Activated T-cell treated with anti-CD3 and anti-CD28 coated beads, Interleukin-2, amount 50 U/mL, for 4 hours (primary cell): ENCODE data around the gene MAD1L1. TPM values are rescaled to one million over a fixed set of nuclear protein-coding genes. Genes with fewer than 3 reads are reported as not detected.
A peak's percentile ranks its signal among the peaks of the same experiment; 100 is the strongest.

Experiments
- ATAC-seq, 2 donors: fragments of 200-7000 bp; cut with Tn5 transposase; one replicate each; pipeline ENCODE4 v1.10.0; 2021
- DNase-seq: peaks from one replicate; pipeline ENCODE4 v3.0.0-alpha.2; 2020
- H3K27me3 Mint-ChIP-seq: one replicate; pipeline ENCODE4 v1.8.0; 2021; ENCODE audit warnings: low read depth, mixed read lengths
- H3K36me3 Mint-ChIP-seq: one replicate; pipeline ENCODE4 v1.8.0; 2022; ENCODE audit warnings: mixed read lengths; ENCODE audit not compliant: insufficient read depth
- H3K4me1 Mint-ChIP-seq: one replicate; pipeline ENCODE4 v1.8.0; 2021; ENCODE audit warnings: low read depth, mixed read lengths
- H3K4me3 Mint-ChIP-seq: one replicate; pipeline ENCODE4 v1.8.0; 2021; ENCODE audit warnings: mild to moderate bottlenecking, moderate library complexity, mixed read lengths
- H3K9me3 Mint-ChIP-seq: one replicate; pipeline ENCODE4 v1.8.0; 2021; ENCODE audit warnings: mixed read lengths
- total RNA-seq, 3 donors: library from RNA; stranded (reverse); gene quantifications; one replicate each; pipeline ENCODE4 v1.2.1, GENCODE V29; 2021

MAD1L1 gene
- total RNA-seq, 3 donors from 2014 or later = 55.8 to 59.4 (median 57.9) TPM

- Mint-ChIP-seq H3K4me3 (no peak overlapping the region), H3K27me3 (no peaks in the 10 kb centered on the region), H3K4me1 (peaks cover 10% of the 10 kb centered on the region), H3K36me3 (peaks cover 9% of the 10 kb centered on the region), H3K9me3 (no peaks in the 10 kb centered on the region)
- DNase-seq = no peak
- ATAC-seq = no peak
Observed at GRCh38 chr7:2124604-2125345, 108.0 kb downstream of the MAD1L1 start.

GRCh38 chr7:2123916-2124315 is 108.8 kb downstream of the MAD1L1 start:
- ATAC-seq = no peak
- Mint-ChIP-seq H3K9me3 (no peaks in the 10 kb centered on the region), H3K27me3 (no peaks in the 10 kb centered on the region), H3K36me3 (peaks cover 5% of the 10 kb centered on the region), H3K4me1 (peaks cover 17% of the 10 kb centered on the region), H3K4me3 (no peak overlapping the region)
- no peak for DNase-seq

GRCh38 chr7:2123360-2123759 is 109.4 kb downstream of the MAD1L1 start:
- no peak for DNase-seq
- Mint-ChIP-seq H3K36me3 (peaks cover 5% of the 10 kb centered on the region), H3K9me3 (no peaks in the 10 kb centered on the region), H3K27me3 (no peaks in the 10 kb centered on the region), H3K4me3 (no peak overlapping the region), H3K4me1 (peaks cover 17% of the 10 kb centered on the region)
- ATAC-seq = no peak

GRCh38 chr7:2122651-2123050 is 110.1 kb downstream of the MAD1L1 start:
- Mint-ChIP-seq H3K9me3 (no peaks in the 10 kb centered on the region), H3K36me3 (peaks cover 5% of the 10 kb centered on the region), H3K4me1 (peaks cover 17% of the 10 kb centered on the region), H3K27me3 (no peaks in the 10 kb centered on the region), H3K4me3 (no peak overlapping the region)
- DNase-seq (no peak), ATAC-seq (no peak)

GRCh38 chr7:2120841-2121830 is 111.6 kb downstream of the MAD1L1 start:
- no peaks in the 10 kb centered on the region for H3K9me3 Mint-ChIP-seq
- H3K27me3 Mint-ChIP-seq = no peaks in the 10 kb centered on the region
- DNase-seq (no peak), ATAC-seq (no peak)
- peaks cover 17% of the 10 kb centered on the region for H3K4me1 Mint-ChIP-seq
- peaks cover 5% of the 10 kb centered on the region for H3K36me3 Mint-ChIP-seq
- H3K4me3 Mint-ChIP-seq = no peak overlapping the region

- H3K9me3 Mint-ChIP-seq = no peaks in the 10 kb centered on the region
- H3K4me3 Mint-ChIP-seq = peak overlapping the region; percentile 58
- peak; percentile 36 for DNase-seq
- H3K36me3 Mint-ChIP-seq = peaks cover under 1% of the 10 kb centered on the region
- no peaks in the 10 kb centered on the region for H3K27me3 Mint-ChIP-seq
- peaks cover 17% of the 10 kb centered on the region for H3K4me1 Mint-ChIP-seq
- peak; percentile 79 to 85 for ATAC-seq
Observed at GRCh38 chr7:2120251-2120660, 112.5 kb downstream of the MAD1L1 start.

GRCh38 chr7:2118630-2119190 is 114.0 kb downstream of the MAD1L1 start:
- Mint-ChIP-seq H3K4me1 (peaks cover 17% of the 10 kb centered on the region), H3K27me3 (no peaks in the 10 kb centered on the region), H3K4me3 (no peak overlapping the region), H3K36me3 (peaks cover 5% of the 10 kb centered on the region), H3K9me3 (no peaks in the 10 kb centered on the region)
- ATAC-seq = no peak
- no peak for DNase-seq

GRCh38 chr7:2118056-2118455 is 114.7 kb downstream of the MAD1L1 start:
- H3K36me3 Mint-ChIP-seq = peaks cover 7% of the 10 kb centered on the region
- no peaks in the 10 kb centered on the region for H3K9me3 Mint-ChIP-seq
- no peak overlapping the region for H3K4me3 Mint-ChIP-seq
- DNase-seq (no peak), ATAC-seq (no peak)
- H3K4me1 Mint-ChIP-seq = peaks cover 17% of the 10 kb centered on the region
- H3K27me3 Mint-ChIP-seq = no peaks in the 10 kb centered on the region

- H3K9me3 Mint-ChIP-seq = no peaks in the 10 kb centered on the region
- no peak overlapping the region for H3K4me3 Mint-ChIP-seq
- H3K4me1 Mint-ChIP-seq = peaks cover 20% of the 10 kb centered on the region
- ATAC-seq = no peak
- no peaks in the 10 kb centered on the region for H3K27me3 Mint-ChIP-seq
- no peak for DNase-seq
- peaks cover 7% of the 10 kb centered on the region for H3K36me3 Mint-ChIP-seq
Observed at GRCh38 chr7:2117646-2118045, 115.1 kb downstream of the MAD1L1 start.

- peaks cover 7% of the 10 kb centered on the region for H3K36me3 Mint-ChIP-seq
- no peak for DNase-seq
- H3K4me3 Mint-ChIP-seq = no peak overlapping the region
- no peaks in the 10 kb centered on the region for H3K9me3 Mint-ChIP-seq
- ATAC-seq = no peak
- H3K27me3 Mint-ChIP-seq = no peaks in the 10 kb centered on the region
- H3K4me1 Mint-ChIP-seq = peaks cover 25% of the 10 kb centered on the region
Observed at GRCh38 chr7:2116989-2117591, 115.7 kb downstream of the MAD1L1 start.

GRCh38 chr7:2116448-2116810 is 116.3 kb downstream of the MAD1L1 start:
- Mint-ChIP-seq H3K9me3 (no peaks in the 10 kb centered on the region), H3K4me1 (peaks cover 31% of the 10 kb centered on the region), H3K36me3 (peaks cover 7% of the 10 kb centered on the region), H3K4me3 (no peak overlapping the region), H3K27me3 (no peaks in the 10 kb centered on the region)
- ATAC-seq = no peak
- no peak for DNase-seq

- H3K9me3 Mint-ChIP-seq = no peaks in the 10 kb centered on the region
- H3K27me3 Mint-ChIP-seq = no peaks in the 10 kb centered on the region
- peaks cover 7% of the 10 kb centered on the region for H3K36me3 Mint-ChIP-seq
- no peak for ATAC-seq
- DNase-seq = no peak
- H3K4me1 Mint-ChIP-seq = peaks cover 36% of the 10 kb centered on the region
- H3K4me3 Mint-ChIP-seq = no peak overlapping the region
Observed at GRCh38 chr7:2115760-2116447, 116.8 kb downstream of the MAD1L1 start.

- H3K4me1 Mint-ChIP-seq = peaks cover 37% of the 10 kb centered on the region
- H3K4me3 Mint-ChIP-seq = no peak overlapping the region
Observed at GRCh38 chr7:2114926-2115759, 117.6 kb downstream of the MAD1L1 start.

More at GRCh38 chr7:2114926-2115759, 117.6 kb downstream of the MAD1L1 start:
- Mint-ChIP-seq H3K9me3 (no peaks in the 10 kb centered on the region), H3K27me3 (no peaks in the 10 kb centered on the region), H3K36me3 (peaks cover 13% of the 10 kb centered on the region)
- DNase-seq = no peak
- ATAC-seq = no peak
